HL-60/S4 treated with retinoic acid at 250 ng/mL for 4 days and 3 days (cell line): Measurements from ENCODE around the gene LETM1.

Source experiments
- in situ Hi-C: fragments of 300-500 bp; cut with MboI; formaldehyde crosslinking; loops from 2 replicates; pipeline ENCODE4 v1.7.0; 2022; ENCODE audit warnings: low sequenced_read_pairs

Gene LETM1

GRCh38 chr4:1856071-1856942 is at the start of gene LETM1:
TSS of gene LETM1 (minus strand) at chr4:1856156. CDS start at chr4:1855950, 206 bp downstream.
- in situ Hi-C loops = no loop called here

- in situ Hi-C loops = loop anchor here (10.0 to 25.0 kb wide), 2 partner anchors 159 to 283 kb away; no protein-coding TSS in a partner anchor
These were observed 48.1 kb upstream of the LETM1 start for GRCh38 chr4:1904042-1904441.

- in situ Hi-C loops = loop anchor here (10.0 to 25.0 kb wide), 2 partner anchors 158 to 284 kb away; no protein-coding TSS in a partner anchor
These were observed 47.1 kb upstream of the LETM1 start for GRCh38 chr4:1903035-1903434.

GRCh38 chr4:1902243-1902642 is 46.3 kb upstream of the LETM1 start:
- in situ Hi-C loops = loop anchor here (10.0 to 25.0 kb wide), 2 partner anchors 157 to 285 kb away; no protein-coding TSS in a partner anchor

GRCh38 chr4:1901127-1901526 is 45.2 kb upstream of the LETM1 start:
- in situ Hi-C loops = loop anchor here (10.0 to 25.0 kb wide), 2 partner anchors 156 to 286 kb away; no protein-coding TSS in a partner anchor

- in situ Hi-C loops = loop anchor here (10.0 to 25.0 kb wide), 2 partner anchors 156 to 287 kb away; no protein-coding TSS in a partner anchor
These were observed 44.7 kb upstream of the LETM1 start for GRCh38 chr4:1900624-1901023.

GRCh38 chr4:1900087-1900433 is 44.1 kb upstream of the LETM1 start:
- in situ Hi-C loops = loop anchor here (10.0 to 25.0 kb wide), 2 partner anchors 155 to 287 kb away; no protein-coding TSS in a partner anchor

GRCh38 chr4:1899149-1900086 is 43.5 kb upstream of the LETM1 start:
- in situ Hi-C loops = loop anchor here (10.0 to 25.0 kb wide), 2 partner anchors 155 to 288 kb away; no protein-coding TSS in a partner anchor

- in situ Hi-C loops = no loop called here
These were observed 42.7 kb upstream of the LETM1 start for GRCh38 chr4:1898681-1899080.

- in situ Hi-C loops = no loop called here
These were observed 42.1 kb upstream of the LETM1 start for GRCh38 chr4:1898007-1898406.

- in situ Hi-C loops = no loop called here
These were observed 40.7 kb upstream of the LETM1 start for GRCh38 chr4:1896658-1896991.

- in situ Hi-C loops = no loop called here
These were observed 40.2 kb upstream of the LETM1 start for GRCh38 chr4:1895971-1896657.

- in situ Hi-C loops = no loop called here
These were observed 35.1 kb upstream of the LETM1 start for GRCh38 chr4:1890979-1891570.

GRCh38 chr4:1887052-1887451 is 31.1 kb upstream of the LETM1 start:
- in situ Hi-C loops = no loop called here

- in situ Hi-C loops = no loop called here
These were observed 29.5 kb upstream of the LETM1 start for GRCh38 chr4:1885414-1885813.

- in situ Hi-C loops = no loop called here
These were observed 27.6 kb upstream of the LETM1 start for GRCh38 chr4:1883583-1883982.

GRCh38 chr4:1882850-1883271 is 26.9 kb upstream of the LETM1 start:
- in situ Hi-C loops = no loop called here

GRCh38 chr4:1880332-1880731 is 24.4 kb upstream of the LETM1 start:
- in situ Hi-C loops = no loop called here

- in situ Hi-C loops = no loop called here
These were observed 23.5 kb upstream of the LETM1 start for GRCh38 chr4:1879485-1879884.

- in situ Hi-C loops = no loop called here
These were observed 18.2 kb upstream of the LETM1 start for GRCh38 chr4:1874201-1874600.
